AG04449 (cell line): Measurements from ENCODE around the gene ASF1B.

ENCODE experiments used
- CTCF ChIA-PET: fragments of 350-600 bp; formaldehyde crosslinking; extraction: SDS; loops from one replicate; lab custom pipeline; 2021; ENCODE audit warnings: antibody characterized with exemption; lab: Yijun Ruan, JAX
- POLR2A ChIA-PET: fragments of 400-600, 350-600 bp; formaldehyde crosslinking; extraction: SDS; loops from one replicate; lab custom pipeline; 2020; ENCODE audit warnings: antibody characterized with exemption, inconsistent platforms; lab: Yijun Ruan, JAX
- DNase-seq: peaks from one replicate; pipeline ENCODE4 v3.0.0-alpha.2; 2010; ENCODE audit warnings: low read depth, low spot score
- H3K4me3 ChIP-seq: 2 replicates; pipeline ENCODE4 v1.5.1; 2011; ENCODE audit warnings: low read depth, mild to moderate bottlenecking, control low read depth, low read length
- TF ChIP-seq, protein P1 (sequence below): IDR thresholded peaks from one replicate; pipeline ENCODE4 v1.5.1; 2011; ENCODE audit warnings: mild to moderate bottlenecking, moderate library complexity, low read length, control low read depth, inconsistent platforms; ENCODE audit not compliant: insufficient read depth; ENCODE audit errors: missing control alignments

The ASF1B gene

GRCh38 chr19:14082675-14082960, 53.8 kb downstream of the ASF1B start:
- 0 out of 2 replicates have a peak overlapping the region, but pooled peaks have one; percentile 81 for H3K4me3 ChIP-seq
- ChIA-PET CTCF (interaction anchor here (1.0 to 5.7 kb wide), 5 partner anchors 11 to 202 kb away, joined by 3 to 49 read pairs (median 12); partner anchors contain the start of genes ASF1B and MISP3), POLR2A (interaction anchor here (1.3 kb wide), 1 partner anchor 54 kb away, joined by 4 read pairs; the partner anchor contains the start of gene ASF1B)
- TF ChIP-seq, protein P1, sequence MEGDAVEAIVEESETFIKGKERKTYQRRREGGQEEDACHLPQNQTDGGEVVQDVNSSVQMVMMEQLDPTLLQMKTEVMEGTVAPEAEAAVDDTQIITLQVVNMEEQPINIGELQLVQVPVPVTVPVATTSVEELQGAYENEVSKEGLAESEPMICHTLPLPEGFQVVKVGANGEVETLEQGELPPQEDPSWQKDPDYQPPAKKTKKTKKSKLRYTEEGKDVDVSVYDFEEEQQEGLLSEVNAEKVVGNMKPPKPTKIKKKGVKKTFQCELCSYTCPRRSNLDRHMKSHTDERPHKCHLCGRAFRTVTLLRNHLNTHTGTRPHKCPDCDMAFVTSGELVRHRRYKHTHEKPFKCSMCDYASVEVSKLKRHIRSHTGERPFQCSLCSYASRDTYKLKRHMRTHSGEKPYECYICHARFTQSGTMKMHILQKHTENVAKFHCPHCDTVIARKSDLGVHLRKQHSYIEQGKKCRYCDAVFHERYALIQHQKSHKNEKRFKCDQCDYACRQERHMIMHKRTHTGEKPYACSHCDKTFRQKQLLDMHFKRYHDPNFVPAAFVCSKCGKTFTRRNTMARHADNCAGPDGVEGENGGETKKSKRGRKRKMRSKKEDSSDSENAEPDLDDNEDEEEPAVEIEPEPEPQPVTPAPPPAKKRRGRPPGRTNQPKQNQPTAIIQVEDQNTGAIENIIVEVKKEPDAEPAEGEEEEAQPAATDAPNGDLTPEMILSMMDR, result no peak
- no peak for DNase-seq

DNA sequence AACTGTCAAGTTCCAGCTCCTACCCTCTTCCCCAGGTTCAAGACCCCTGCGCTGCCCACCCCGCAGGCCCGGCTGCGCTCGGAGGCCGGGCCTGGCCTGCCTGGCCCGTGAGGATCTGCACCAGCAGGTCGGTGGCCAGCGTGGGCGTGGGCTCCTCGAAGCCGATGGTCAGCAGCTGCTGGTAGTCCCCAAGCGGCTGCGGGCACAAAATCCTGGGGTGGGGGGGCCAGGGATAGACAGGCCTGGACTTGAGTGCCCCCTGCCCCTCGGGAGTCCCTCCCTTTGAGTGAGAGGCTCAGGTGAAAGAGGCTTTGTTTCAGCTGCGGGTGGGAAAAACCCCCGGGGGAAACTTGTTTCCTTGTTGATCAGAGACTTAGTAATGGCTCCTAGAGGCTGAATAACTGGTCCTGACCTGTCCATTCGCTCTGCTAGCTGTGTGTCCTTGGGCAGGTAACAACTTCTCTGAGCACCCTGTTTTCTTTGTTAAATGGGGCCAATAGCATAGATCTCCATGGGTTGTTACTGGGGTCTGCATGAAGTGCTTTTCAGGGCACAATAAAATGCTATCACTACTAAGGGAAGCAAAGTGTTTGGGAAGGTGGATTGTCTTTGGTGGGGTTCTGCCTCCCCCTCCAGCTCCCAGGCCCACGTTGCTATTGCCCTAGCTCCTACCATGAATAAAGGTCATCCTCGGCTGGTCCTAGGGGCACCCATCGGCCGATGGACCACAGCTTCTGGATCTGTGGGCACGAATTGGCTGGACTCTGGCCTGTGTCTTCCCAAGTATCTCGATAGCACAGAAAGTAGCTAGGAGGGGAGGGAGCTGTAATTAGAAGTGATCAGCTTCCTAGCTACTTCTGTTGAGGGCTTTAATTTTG, 54.4 kb downstream of the ASF1B start:
- ChIA-PET CTCF (interaction anchor here (1.0 to 5.7 kb wide), 8 partner anchors 8 to 202 kb away, joined by 3 to 49 read pairs (median 4); partner anchors contain the start of genes ASF1B and MISP3), POLR2A (interaction anchor here (1.1 to 1.3 kb wide), 2 partner anchors 14 to 55 kb away, joined by 4 read pairs; partner anchors contain the start of gene ASF1B)
- peak overlapping the region; percentile 81 for H3K4me3 ChIP-seq
- TF ChIP-seq, protein P1, result no peak
- DNase-seq, result no peak

GRCh38 chr19:14080887-14081796, 55.2 kb downstream of the ASF1B start:
- DNase-seq, result peak; percentile 93
- TF ChIP-seq, protein P1, result no peak
- CTCF ChIA-PET, result interaction anchor here (1.0 to 6.8 kb wide), 12 partner anchors 8 to 201 kb away, joined by 3 to 184 read pairs (median 4); partner anchors contain the start of genes ASF1B, DCAF15, MISP3 and NANOS3
- H3K4me3 ChIP-seq, result peak overlapping the region; percentile 81
- POLR2A ChIA-PET, result interaction anchor here (0.7 to 1.1 kb wide), 3 partner anchors 15 to 267 kb away, joined by 3 to 4 read pairs (median 3); no protein-coding TSS in a partner anchor

DNA sequence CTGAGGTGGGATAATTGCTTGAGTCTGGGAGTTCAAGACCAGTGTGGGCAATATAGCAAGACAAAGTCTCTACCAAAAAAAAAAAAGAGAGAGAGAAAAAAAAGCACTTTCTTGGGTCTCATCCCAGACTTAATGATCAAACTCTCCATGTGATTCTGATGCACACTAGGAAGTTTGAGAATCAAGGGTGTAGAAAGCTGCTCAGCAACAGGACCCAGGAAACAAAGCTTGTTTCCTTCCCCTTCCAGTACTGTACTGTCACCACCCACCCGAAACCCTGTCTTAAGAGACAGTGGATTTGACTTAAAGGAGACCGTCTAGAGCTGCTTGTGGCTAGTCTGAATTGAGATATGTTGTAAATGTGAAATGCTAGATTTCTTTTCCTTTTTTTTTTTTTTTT, 58.0 kb downstream of the ASF1B start:
- CTCF ChIA-PET, result interaction anchor here (0.6 to 6.8 kb wide), 7 partner anchors 10 to 227 kb away, joined by 3 to 184 read pairs (median 3); partner anchors contain the start of genes NANOS3 and PODNL1
- POLR2A ChIA-PET, result no interaction called here
- TF ChIP-seq, protein P1, result no peak
- H3K4me3 ChIP-seq, result no peak overlapping the region
- no peak for DNase-seq

GRCh38 chr19:14073925-14074838, 62.2 kb downstream of the ASF1B start:
- CTCF ChIA-PET, result interaction anchor here (0.8 to 7.2 kb wide), 23 partner anchors 9 to 206 kb away, joined by 3 to 117 read pairs (median 5); partner anchors contain the start of genes ASF1B, IL27RA, PALM3 and PODNL1
- TF ChIP-seq, protein P1, result no peak
- H3K4me3 ChIP-seq, result peak overlapping the region; percentile 68
- POLR2A ChIA-PET, result no interaction called here
- no peak for DNase-seq
